Measurements from ENCODE around the gene PITPNC1.
A peak's percentile ranks its signal among the peaks of the same experiment; 100 is the strongest.

Gene PITPNC1

DNA sequence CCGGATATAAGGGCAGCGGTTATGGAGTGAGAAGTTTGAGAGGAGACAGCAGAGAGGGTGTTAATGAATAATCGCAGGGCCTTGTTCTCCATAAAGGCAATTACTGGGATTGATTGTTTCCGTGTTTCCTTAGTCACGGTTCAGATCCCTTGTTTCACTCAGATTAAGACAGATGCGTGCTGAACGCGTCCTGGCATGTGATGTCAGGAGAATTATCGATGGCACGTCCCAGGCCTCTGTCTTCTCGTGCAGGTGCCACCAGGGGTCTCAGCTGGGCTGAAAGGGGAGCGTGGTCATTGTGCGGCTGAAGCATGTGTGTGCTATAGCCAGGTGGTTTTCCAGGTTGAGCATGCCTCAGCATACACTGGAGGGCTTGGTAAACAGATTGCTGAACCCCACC is 198.2 kb downstream of the PITPNC1 start:
- in situ Hi-C loops (cut with MboI; ENCODE audit: low sequenced_read_pairs, unreplicated experiment): loop anchor here (25.0 kb wide), 1 partner anchor 188 kb away; the partner anchor contains the start of gene PITPNC1
- TF ChIP-seq, protein P1, sequence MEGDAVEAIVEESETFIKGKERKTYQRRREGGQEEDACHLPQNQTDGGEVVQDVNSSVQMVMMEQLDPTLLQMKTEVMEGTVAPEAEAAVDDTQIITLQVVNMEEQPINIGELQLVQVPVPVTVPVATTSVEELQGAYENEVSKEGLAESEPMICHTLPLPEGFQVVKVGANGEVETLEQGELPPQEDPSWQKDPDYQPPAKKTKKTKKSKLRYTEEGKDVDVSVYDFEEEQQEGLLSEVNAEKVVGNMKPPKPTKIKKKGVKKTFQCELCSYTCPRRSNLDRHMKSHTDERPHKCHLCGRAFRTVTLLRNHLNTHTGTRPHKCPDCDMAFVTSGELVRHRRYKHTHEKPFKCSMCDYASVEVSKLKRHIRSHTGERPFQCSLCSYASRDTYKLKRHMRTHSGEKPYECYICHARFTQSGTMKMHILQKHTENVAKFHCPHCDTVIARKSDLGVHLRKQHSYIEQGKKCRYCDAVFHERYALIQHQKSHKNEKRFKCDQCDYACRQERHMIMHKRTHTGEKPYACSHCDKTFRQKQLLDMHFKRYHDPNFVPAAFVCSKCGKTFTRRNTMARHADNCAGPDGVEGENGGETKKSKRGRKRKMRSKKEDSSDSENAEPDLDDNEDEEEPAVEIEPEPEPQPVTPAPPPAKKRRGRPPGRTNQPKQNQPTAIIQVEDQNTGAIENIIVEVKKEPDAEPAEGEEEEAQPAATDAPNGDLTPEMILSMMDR (IDR thresholded peaks at IDR 0.05; ENCODE audit: borderline replicate concordance, control extremely low read depth, extremely low read depth, insufficient read depth, missing control alignments): peak; percentile 54

DNA sequence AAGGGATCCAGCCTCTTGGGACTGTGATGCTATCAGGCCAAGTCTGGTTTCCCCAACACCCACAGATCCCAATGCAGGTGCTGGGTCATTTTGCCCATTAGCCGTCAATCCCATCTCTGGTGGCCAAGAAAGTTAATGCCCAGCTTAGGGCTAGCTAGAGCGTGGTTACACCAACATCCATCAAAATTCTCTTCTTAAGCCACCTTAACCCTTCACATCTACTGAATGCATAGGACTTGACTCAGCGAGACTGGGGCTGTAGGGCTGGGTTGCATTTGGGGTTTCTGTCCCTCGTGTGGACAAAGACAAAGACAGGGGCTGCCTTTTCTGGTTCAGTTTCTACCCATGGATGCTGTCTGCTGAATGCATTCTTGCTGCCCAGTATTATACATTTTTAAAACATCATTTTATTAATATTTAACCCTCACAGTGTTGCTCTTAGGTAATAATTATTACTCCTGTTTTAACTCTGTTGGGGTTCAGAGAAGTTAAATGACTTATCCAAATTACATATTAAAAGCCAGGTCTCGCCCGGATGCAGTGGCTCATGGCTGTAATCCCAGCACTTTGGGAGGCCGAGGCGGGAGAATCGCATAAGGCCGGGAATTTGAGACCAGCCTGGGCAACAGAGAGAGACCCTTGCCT is 199.5 kb downstream of the PITPNC1 start:
- TF ChIP-seq, protein P1 (IDR thresholded peaks at IDR 0.05; ENCODE audit: borderline replicate concordance, control extremely low read depth, extremely low read depth, insufficient read depth, missing control alignments): no peak
- in situ Hi-C loops (cut with MboI; ENCODE audit: low sequenced_read_pairs, unreplicated experiment): loop anchor here (25.0 kb wide), 1 partner anchor 189 kb away; the partner anchor contains the start of gene PITPNC1
- DNase-seq (ENCODE audit: low spot score): no peak

More for the DNA sequence above, 198.2 kb downstream of the PITPNC1 start:
- DNase-seq (ENCODE audit: low spot score): peak; percentile 40

DNA sequence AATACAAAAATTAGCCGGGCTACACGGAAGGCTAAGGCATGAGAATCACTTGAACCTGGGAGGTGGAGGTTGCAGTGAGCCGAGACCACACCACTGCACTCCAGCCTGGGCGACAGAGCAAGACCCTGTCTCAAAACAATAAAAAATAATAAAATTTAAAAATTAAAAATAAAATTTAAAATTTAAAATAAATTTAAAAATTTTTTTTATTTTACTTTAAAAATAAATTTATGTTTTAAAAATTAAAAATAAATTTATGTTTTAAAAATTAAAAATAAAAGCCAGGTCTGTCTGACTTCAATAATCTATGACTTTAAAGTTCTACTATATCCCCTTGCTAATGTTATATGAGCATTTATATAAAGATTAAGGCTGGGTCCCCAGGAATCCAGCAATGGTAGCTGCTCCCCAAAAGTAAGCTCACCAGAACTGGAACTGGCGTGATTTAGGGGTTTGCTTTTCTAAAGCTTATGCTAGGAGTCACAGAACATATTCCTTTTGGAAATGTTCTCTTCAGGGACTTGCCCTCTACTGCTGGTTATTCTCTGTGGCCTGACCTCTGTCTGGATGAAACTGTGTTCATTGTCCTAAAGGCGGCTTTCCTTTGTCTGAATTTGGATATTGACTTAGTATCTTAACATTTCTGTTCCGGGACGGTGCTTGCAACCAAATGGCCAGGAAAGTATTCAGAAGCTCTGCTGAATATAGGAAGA is 200.5 kb downstream of the PITPNC1 start:
- in situ Hi-C loops (cut with MboI; ENCODE audit: low sequenced_read_pairs, unreplicated experiment): loop anchor here (25.0 kb wide), 1 partner anchor 190 kb away; the partner anchor contains the start of gene PITPNC1

GRCh38 chr17:67578142-67578457 is 201.0 kb downstream of the PITPNC1 start:
- TF ChIP-seq, protein P1 (IDR thresholded peaks at IDR 0.05; ENCODE audit: borderline replicate concordance, control extremely low read depth, extremely low read depth, insufficient read depth, missing control alignments): no peak
- DNase-seq (ENCODE audit: low spot score): peak; percentile 45
- in situ Hi-C loops (cut with MboI; ENCODE audit: low sequenced_read_pairs, unreplicated experiment): loop anchor here (25.0 kb wide), 1 partner anchor 191 kb away; the partner anchor contains the start of gene PITPNC1

More for the DNA sequence above, 200.5 kb downstream of the PITPNC1 start:
- DNase-seq (ENCODE audit: low spot score): no peak
- TF ChIP-seq, protein P1 (IDR thresholded peaks at IDR 0.05; ENCODE audit: borderline replicate concordance, control extremely low read depth, extremely low read depth, insufficient read depth, missing control alignments): no peak

DNA sequence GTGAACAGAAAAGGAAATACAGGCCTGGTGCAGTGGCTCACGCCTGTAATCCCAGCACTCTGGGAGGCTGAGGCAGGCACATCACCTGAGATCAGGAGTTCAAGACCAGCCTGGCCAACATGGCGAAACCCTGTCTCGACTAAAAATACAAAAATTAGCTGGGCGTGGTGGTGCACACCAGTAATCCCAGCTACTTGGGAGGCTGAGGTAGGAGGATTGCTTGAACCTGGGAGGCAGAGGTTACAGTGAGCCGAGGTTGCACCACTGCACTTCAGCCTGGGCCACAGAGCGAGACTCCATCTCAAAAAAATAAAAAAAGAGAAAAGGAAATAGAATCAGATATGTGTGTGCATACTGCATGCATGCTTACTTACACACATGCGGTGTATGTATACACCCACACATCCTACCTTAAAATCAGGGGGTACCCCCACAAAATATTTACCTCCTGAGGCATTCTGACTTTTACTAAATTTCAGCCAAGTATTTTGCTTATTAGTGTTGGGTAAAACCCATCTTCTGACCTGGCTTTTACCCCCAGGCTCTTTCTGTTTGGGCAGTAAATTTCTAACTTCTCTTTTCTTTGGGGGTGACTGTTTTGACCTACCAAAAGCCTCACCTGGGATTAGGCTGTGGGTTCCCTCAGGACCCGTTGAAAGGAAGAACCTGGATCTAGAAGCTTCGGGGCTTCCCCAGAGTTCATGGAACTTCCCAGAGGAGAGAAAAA is 201.8 kb downstream of the PITPNC1 start:
- peak; percentile 39 for DNase-seq (ENCODE audit: low spot score)
- in situ Hi-C loops (cut with MboI; ENCODE audit: low sequenced_read_pairs, unreplicated experiment): loop anchor here (25.0 kb wide), 1 partner anchor 192 kb away; the partner anchor contains the start of gene PITPNC1

- in situ Hi-C loops (cut with MboI; ENCODE audit: low sequenced_read_pairs, unreplicated experiment): loop anchor here (25.0 kb wide), 1 partner anchor 195 kb away; the partner anchor contains the start of gene PITPNC1
- TF ChIP-seq, protein P1 (IDR thresholded peaks at IDR 0.05; ENCODE audit: borderline replicate concordance, control extremely low read depth, extremely low read depth, insufficient read depth, missing control alignments): no peak
- DNase-seq (ENCODE audit: low spot score): no peak
These were observed 205.6 kb downstream of the PITPNC1 start for GRCh38 chr17:67582673-67583081.
